ENCODE measurements around the gene USP50. TPM values are rescaled to one million over a fixed set of nuclear protein-coding genes. Genes with fewer than 3 reads are reported as not detected.
"Not testable (repeated sequence)": the region's sequence is repeated elsewhere in the genome, so short reads cannot be mapped to it uniquely, and the experiment has no call there.

Gene USP50
- total RNA-seq, 1 experiment from 2014 or later, result not detected

DNA sequence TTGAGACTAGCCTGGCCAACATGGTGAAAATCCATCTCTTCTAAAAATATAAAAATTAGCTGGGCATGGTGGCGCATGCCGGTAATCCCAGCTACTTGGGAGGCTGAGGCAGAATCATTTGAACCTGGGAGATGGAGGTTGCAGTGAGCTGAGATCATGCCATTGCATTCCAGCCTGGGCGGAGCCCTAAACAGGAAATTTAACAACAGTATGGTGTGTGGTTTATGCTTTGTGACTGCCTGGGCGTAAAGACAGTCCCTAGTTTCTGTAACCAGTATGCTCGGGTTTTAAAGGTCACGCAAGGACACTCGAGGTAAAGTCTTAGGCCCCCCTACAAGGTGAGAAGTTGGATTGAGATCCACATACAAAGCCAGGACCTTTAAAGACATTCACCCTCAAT is 43.3 kb downstream of the USP50 start:
- DNase-seq (ENCODE audit: low spot score), result no peak

DNA sequence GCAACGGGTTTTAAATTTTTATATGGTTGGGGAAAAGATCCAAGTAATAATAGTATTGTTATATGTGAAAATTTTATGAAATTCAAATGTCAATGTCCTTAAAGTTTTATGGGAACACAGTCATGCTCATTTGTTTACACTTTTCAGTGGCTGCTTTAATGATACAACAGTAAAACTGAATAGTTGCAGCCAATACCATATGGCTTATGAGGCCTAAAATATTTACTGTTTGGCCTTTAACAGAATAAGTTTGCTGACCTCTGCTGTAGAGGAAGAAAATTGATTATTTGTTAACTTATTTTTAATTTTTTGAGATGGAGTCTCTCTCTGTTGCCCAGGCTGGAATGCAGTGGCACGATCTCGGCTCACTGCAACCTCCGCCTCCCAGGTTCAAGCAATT is 44.7 kb downstream of the USP50 start:
- no peak for DNase-seq (ENCODE audit: low spot score)

DNA sequence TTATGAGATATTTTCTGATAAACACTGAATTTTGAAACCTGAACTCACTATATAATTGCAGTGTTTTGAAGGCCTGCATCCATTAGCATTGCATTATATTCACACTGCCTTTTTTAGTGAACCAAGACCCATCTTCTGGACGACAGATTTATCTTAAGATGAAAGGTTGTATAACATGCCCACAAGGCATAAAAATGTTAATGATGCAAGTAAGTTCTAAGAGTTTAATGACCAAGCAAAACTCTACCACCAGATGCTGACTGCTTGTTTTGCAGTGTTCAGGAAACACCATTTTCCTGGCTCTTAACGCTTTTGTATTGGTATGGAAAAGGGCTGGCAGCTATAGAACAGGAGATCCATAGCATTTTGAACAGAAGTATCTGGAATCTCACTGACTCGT is 46.1 kb downstream of the USP50 start:
- no peak for DNase-seq (ENCODE audit: low spot score)

DNA sequence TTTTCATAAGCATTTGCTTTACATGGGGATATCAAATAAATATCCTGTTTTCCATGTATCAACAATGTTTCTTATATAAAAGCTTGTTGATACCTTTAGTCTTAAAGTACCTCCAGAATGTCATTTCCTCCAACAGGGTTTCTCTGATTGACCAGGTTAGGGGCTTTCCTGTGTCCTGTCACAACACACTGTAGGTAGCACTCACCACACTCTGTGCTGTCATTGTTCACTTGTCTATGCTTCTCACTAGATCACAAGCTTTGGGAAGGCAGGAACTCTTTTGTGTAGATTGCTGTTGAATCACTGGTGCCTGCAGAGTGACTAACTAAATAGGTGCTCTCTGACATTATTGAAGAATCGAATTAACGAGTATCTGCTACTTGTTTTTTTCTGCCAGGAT is 49.8 kb downstream of the USP50 start:
- DNase-seq (ENCODE audit: low spot score), result no peak

- DNase-seq (ENCODE audit: low spot score), result not testable (repeated sequence)
These were observed 51.9 kb downstream of the USP50 start for GRCh38 chr15:50494547-50494946.

DNA sequence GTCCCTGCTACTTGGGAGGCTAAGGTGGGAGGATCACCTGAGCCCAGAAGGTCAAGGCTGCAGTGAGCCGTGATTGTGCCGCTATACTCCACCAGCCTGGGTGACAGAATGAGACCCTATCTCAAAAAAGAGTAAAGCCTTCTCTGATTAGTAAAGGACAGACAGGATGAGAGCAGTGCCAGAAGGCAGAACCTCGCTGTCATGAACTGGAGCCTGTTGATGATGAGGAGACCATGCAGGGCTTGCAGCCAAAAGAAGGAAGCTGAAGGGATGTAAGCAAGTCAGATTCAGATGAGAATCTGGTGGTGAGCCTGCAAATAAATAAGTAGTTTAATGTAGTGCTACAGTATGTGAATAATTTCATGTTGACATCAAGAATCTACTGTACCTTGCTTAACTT is 52.8 kb downstream of the USP50 start:
- DNase-seq (ENCODE audit: low spot score), result no peak

- no peak for DNase-seq (ENCODE audit: low spot score)
These were observed 59.2 kb downstream of the USP50 start for GRCh38 chr15:50487287-50487686.

DNA sequence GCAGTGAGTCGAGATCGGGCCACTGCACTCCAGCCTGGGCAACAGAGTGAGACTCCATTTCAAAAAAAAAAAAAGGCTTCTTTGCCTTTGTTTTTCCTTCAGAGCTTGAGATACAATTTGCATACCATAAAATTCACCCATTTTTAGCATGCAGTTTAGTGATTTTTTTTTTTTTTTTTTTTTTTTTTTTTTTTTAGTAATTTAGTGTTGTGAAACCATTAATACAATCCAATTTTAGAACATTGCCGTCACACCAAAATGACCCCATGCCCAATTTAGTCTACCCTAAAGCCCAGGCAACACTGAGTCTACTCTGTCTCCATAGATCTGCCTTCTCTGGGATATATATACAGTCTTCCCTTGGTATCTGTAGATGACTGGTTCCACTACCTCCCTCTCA is 61.1 kb downstream of the USP50 start:
- DNase-seq (ENCODE audit: low spot score), result no peak

GRCh38 chr15:50484781-50485180 is 61.7 kb downstream of the USP50 start:
- DNase-seq (ENCODE audit: low spot score), result no peak

GRCh38 chr15:50476143-50476542 is 70.3 kb downstream of the USP50 start:
- no peak for DNase-seq (ENCODE audit: low spot score)

DNA sequence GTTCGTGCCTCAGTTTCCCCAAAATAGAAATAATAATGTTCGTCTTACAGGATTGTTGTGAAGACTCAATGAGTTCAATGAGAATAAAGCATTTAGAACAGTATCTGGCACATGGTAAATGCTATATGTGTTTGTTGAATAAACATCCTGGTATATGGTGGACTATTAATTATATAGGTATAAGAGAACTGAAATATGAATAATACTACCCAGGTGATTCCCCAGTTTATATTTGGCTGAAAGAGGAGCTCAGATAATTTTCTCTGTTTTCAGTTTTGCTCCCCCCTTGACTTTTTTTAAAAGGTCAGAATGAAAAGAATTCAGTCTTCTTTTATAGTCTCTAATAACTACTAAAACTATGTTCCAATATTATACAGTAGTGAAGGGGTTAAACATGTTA is 75.4 kb downstream of the USP50 start:
- DNase-seq (ENCODE audit: low spot score), result no peak

- DNase-seq (ENCODE audit: low spot score), result no peak
These were observed 82.8 kb downstream of the USP50 start for GRCh38 chr15:50463423-50464358.

- DNase-seq (ENCODE audit: low spot score), result no peak
These were observed 87.9 kb downstream of the USP50 start for GRCh38 chr15:50458348-50459112.

- DNase-seq (ENCODE audit: low spot score), result no peak
These were observed 93.5 kb downstream of the USP50 start for GRCh38 chr15:50452927-50453326.

Other genes with a start within 250 kb of the USP50 start
- gene GABPB1, start 191.5 kb downstream of the USP50 start, total RNA-seq (2014; rRNA removed; shearing (Covaris generic)), result 45.7 and 50.0 TPM in 2 replicates
- 39.5 and 47.7 TPM in 2 replicates for gene USP8, start 122.3 kb downstream of the USP50 start, total RNA-seq (2014; rRNA removed; shearing (Covaris generic))
- 20.0 and 26.4 TPM in 2 replicates for gene TRPM7, start 140.1 kb upstream of the USP50 start, total RNA-seq (2014; rRNA removed; shearing (Covaris generic))
- 148 and 199 TPM in 2 replicates for gene SPPL2A, start 219.0 kb upstream of the USP50 start, total RNA-seq (2014; rRNA removed; shearing (Covaris generic))